Fibroblast of the conjunctiva (primary cell): Measurements from ENCODE around the gene NADK.
"Not testable (repeated sequence)": the region's sequence is repeated elsewhere in the genome, so short reads cannot be mapped to it uniquely, and the experiment has no call there.

Experiments
- DNase-seq: peaks from one replicate; pipeline ENCODE4 v3.0.0-alpha.2; 2010; ENCODE audit warnings: low read depth

Gene NADK

DNA sequence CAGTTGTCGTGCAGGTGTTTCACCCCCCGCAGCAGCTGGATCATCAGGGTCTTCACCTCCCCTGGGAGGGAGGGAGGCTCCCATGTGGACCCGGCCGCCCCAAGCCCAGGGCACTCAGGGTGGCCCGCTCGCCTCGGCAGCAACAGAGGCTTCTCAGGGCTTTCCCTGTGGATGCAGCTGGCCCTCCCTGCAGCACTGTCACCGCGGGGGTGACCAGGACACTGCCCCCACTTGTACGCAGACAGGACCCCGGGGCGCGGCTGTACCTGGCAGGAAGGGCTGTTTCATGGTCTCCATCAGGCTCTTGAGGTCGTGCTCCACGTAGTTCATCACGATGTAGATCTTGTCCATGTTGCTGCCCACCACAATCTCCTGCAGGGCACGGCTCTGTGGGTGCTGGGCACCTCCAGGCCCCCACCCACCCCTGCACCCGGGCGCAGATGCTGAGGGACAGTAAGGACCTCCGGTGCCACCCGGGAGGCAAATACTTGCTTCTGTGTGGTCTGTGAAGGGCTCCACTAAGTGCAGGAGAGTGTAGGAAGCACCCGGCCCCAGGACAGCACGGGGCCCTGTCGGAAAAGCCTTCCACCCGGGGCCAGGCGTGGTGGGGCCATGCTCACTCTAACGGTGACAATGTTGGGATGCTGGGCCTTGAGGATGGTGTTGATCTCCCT lies 73.8 kb downstream of the NADK start:
- DNase-seq, result not testable (repeated sequence)

DNA sequence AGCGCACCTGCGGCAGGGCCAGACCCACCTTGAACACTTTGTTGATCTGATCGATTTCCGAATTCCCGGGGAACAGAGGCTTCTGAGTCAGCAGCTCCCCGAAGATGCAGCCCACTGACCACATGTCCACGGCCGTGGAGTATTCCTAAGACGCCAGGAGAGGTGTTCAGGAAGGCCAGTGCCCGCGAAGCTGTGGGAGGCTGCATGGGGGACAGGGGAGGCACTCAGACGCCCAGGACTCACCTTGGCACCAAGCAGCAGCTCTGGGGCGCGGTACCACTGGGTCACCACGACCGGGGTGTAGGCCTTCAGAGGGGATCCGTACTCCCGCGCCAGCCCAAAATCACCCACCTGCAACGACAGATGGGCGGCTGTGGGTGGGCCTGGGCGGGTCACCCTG lies 74.5 kb downstream of the NADK start:
- no peak for DNase-seq

DNA sequence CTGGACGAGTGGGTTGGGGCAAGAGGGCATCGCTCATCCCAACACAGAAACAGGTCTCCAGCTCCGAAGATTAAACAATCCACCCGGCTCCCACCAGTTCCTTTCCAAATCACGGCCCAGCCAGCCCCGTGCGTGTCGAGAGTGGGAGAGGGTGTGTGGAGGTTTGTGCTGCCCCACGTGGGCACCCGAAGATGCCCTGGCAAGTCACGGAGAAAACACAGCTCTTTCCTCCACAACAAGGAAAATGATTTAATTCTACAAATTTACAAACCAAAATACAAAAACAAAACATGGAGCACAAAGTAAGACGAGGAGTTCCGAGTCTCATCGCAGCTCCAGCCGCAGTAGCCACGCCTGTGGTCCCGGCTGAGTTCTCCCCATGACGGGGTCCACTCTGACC lies 75.8 kb downstream of the NADK start:
- not testable (repeated sequence) for DNase-seq
